GM20000 (cell line): ENCODE results near the gene MTRFR.

Experiments used
- DNase-seq: peaks from one replicate; pipeline ENCODE4 v3.0.0; 2012; ENCODE audit warnings: low spot score
- CTCF ChIP-seq: IDR thresholded peaks from 2 replicates; pipeline ENCODE4 v1.5.1; 2012; ENCODE audit warnings: mild to moderate bottlenecking, control low read depth; ENCODE audit errors: extremely low read depth, missing control alignments

Gene MTRFR

GRCh38 chr12:123263196-123263817, 30.1 kb downstream of the MTRFR start:
- DNase-seq: no peak
- TF ChIP-seq CTCF: no peak

- peak; percentile 48 for DNase-seq
Observed at GRCh38 chr12:123264642-123265041, 31.4 kb downstream of the MTRFR start.

GRCh38 chr12:123265851-123266678, 32.8 kb downstream of the MTRFR start:
- TF ChIP-seq CTCF: no peak
- DNase-seq: peak; percentile 22

More at GRCh38 chr12:123264642-123265041, 31.4 kb downstream of the MTRFR start:
- no peak for TF ChIP-seq CTCF

- TF ChIP-seq CTCF: no peak
- DNase-seq: no peak
Observed at GRCh38 chr12:123266679-123267277, 33.5 kb downstream of the MTRFR start.

- no peak for DNase-seq
- TF ChIP-seq CTCF: no peak
Observed at GRCh38 chr12:123267335-123267920, 34.2 kb downstream of the MTRFR start.

- TF ChIP-seq CTCF: no peak
- peak; percentile 45 for DNase-seq
Observed at GRCh38 chr12:123267991-123268843, 35.0 kb downstream of the MTRFR start.
